Kidney capillary endothelial cell (primary cell): Measurements from ENCODE around the gene USP30.

Experiments
- DNase-seq: peaks from one replicate; pipeline ENCODE4 v3.0.0-alpha.2; 2018; ENCODE audit warnings: low spot score

USP30 gene

GRCh38 chr12:109098183-109098604 lies 45.8 kb downstream of the USP30 start:
- peak; percentile 36 for DNase-seq

GRCh38 chr12:109098651-109099050 lies 46.3 kb downstream of the USP30 start:
- no peak for DNase-seq

- DNase-seq = no peak
These were observed 47.1 kb downstream of the USP30 start for GRCh38 chr12:109099431-109100020.

GRCh38 chr12:109100741-109101140 lies 48.4 kb downstream of the USP30 start:
- DNase-seq = no peak

- no peak for DNase-seq
These were observed 50.1 kb downstream of the USP30 start for GRCh38 chr12:109102491-109102890.

- no peak for DNase-seq
These were observed 52.8 kb downstream of the USP30 start for GRCh38 chr12:109105176-109105575.

- DNase-seq = no peak
These were observed 57.5 kb downstream of the USP30 start for GRCh38 chr12:109109746-109110350.

- peak; percentile 77 for DNase-seq
These were observed 58.7 kb downstream of the USP30 start for GRCh38 chr12:109110988-109111495.

GRCh38 chr12:109112720-109113465 lies 60.5 kb downstream of the USP30 start:
- no peak for DNase-seq

- no peak for DNase-seq
These were observed 61.4 kb downstream of the USP30 start for GRCh38 chr12:109113661-109114321.

- no peak for DNase-seq
These were observed 62.3 kb downstream of the USP30 start for GRCh38 chr12:109114644-109115043.

- no peak for DNase-seq
These were observed 63.0 kb downstream of the USP30 start for GRCh38 chr12:109115404-109115757.

GRCh38 chr12:109115758-109116610 lies 63.6 kb downstream of the USP30 start, which contains the start of gene ACACB:
ACACB (plus strand) TSS chr12:109116587; CDS start chr12:109139406, 22,819 bp downstream.
- no peak for DNase-seq

GRCh38 chr12:109116611-109116949 lies 64.2 kb downstream of the USP30 start:
- no peak for DNase-seq

- no peak for DNase-seq
These were observed 67.7 kb downstream of the USP30 start for GRCh38 chr12:109120095-109120494.

- no peak for DNase-seq
These were observed 68.2 kb downstream of the USP30 start for GRCh38 chr12:109120557-109120956.

GRCh38 chr12:109121346-109121880 lies 69.0 kb downstream of the USP30 start:
- DNase-seq = no peak

- no peak for DNase-seq
These were observed 72.7 kb downstream of the USP30 start for GRCh38 chr12:109124878-109125648.

GRCh38 chr12:109125791-109126190 lies 73.4 kb downstream of the USP30 start:
- no peak for DNase-seq

GRCh38 chr12:109126784-109127183 lies 74.4 kb downstream of the USP30 start:
- DNase-seq = no peak
